Upper lobe of left lung (tissue), 6 donors: ENCODE measurements around the gene NFKB1. TPM values are rescaled to one million over a fixed set of nuclear protein-coding genes. Genes with fewer than 3 reads are reported as not detected.
A peak's percentile ranks its signal among the peaks of the same experiment; 100 is the strongest.

Experiments
- ATAC-seq, 2 donors: fragments of 200-7000 bp; cut with Tn5 transposase; one replicate each; pipeline ENCODE4 v1.9.1; 2022; ENCODE audit warnings: mild to moderate bottlenecking in 2 of 2, moderate library complexity in 2 of 2; ENCODE audit not compliant: low FRiP score in 2 of 2
- DNase-seq, 2 donors: peaks; one replicate each; pipeline ENCODE4 v3.0.0-alpha.2; 2019 to 2020
- H3K27ac ChIP-seq, 4 donors: fragments of 200-600 bp; sonication (generic); one replicate each; pipeline ENCODE4 v1.5.1; 2016 to 2019
- H3K27me3 ChIP-seq, 4 donors: fragments of 200-600 bp; sonication (generic); one replicate each; pipeline ENCODE4 v1.5.1; 2017 to 2019
- H3K36me3 ChIP-seq, 4 donors: fragments of 200-600 bp; sonication (generic); one replicate each; pipeline ENCODE4 v1.5.1; 2016 to 2019
- H3K4me1 ChIP-seq, 4 donors: fragments of 200-600 bp; sonication (generic); one replicate each; pipeline ENCODE4 v1.5.1; 2018 to 2019
- H3K4me3 ChIP-seq, 4 donors: fragments of 200-600 bp; sonication (generic); one replicate each; pipeline ENCODE4 v1.5.1; 2017 to 2019; ENCODE audit warnings: mild to moderate bottlenecking in 2 of 4, moderate library complexity in 1 of 4
- H3K9me3 ChIP-seq, 4 donors: fragments of 200-600 bp; sonication (generic); one replicate each; pipeline ENCODE4 v1.5.1; 2018 to 2019
- EP300 ChIP-seq, 4 donors: sonication (generic); formaldehyde crosslinking; IDR thresholded peaks; one replicate each; pipeline ENCODE4 v1.5.1; 2017; ENCODE audit warnings: antibody characterized with exemption in 4 of 4, control low read depth in 2 of 4
- POLR2A ChIP-seq, 4 donors: fragments of 450-650 bp; IDR thresholded peaks; one replicate each; pipeline ENCODE4 v1.5.1; 2016 to 2017; ENCODE audit warnings: antibody characterized with exemption in 4 of 4, mild to moderate bottlenecking in 2 of 4
- POLR2AphosphoS5 ChIP-seq, 2 donors: sonication (generic); formaldehyde crosslinking; IDR thresholded peaks; one replicate each; pipeline ENCODE4 v1.5.1; 2017; ENCODE audit warnings: antibody characterized with exemption in 2 of 2
- WGBS, 2 donors: methylation state at CpG; one replicate each; pipeline ENCODE4 v1.1.5; 2017 to 2018; 5-methylcytosine and 5-hydroxymethylcytosine counted together
- total RNA-seq, 6 donors: library from RNA; depleted of rRNA in 4 of 6; stranded (reverse); fragments of >200 nt in 4 of 6; gene quantifications; one replicate each; pipeline versions ENCODE4 v1.1.0 to v1.2.1, GENCODE V29; 2016 to 2021
- TF ChIP-seq, protein P1 (sequence below), 6 experiments: fragments of 450-650 bp in 4 of 6; fragments of 200-600 bp in 2 of 6; sonication (generic) in 2 of 6; IDR thresholded peaks; one replicate each; pipeline ENCODE4 v1.5.1; 2016 to 2019; ENCODE audit warnings: antibody characterized with exemption in 6 of 6
- donor health status: DM: no; HTN: no; CAD: no; lungs with moderate emphysema.
- donor health status: DM: no; HTN: yes; CAD: no; lungs with severe emphysema.

Gene NFKB1
- 10 to 100 TPM; 15.8 to 69.1 (median 39.1) TPM for total RNA-seq

DNA sequence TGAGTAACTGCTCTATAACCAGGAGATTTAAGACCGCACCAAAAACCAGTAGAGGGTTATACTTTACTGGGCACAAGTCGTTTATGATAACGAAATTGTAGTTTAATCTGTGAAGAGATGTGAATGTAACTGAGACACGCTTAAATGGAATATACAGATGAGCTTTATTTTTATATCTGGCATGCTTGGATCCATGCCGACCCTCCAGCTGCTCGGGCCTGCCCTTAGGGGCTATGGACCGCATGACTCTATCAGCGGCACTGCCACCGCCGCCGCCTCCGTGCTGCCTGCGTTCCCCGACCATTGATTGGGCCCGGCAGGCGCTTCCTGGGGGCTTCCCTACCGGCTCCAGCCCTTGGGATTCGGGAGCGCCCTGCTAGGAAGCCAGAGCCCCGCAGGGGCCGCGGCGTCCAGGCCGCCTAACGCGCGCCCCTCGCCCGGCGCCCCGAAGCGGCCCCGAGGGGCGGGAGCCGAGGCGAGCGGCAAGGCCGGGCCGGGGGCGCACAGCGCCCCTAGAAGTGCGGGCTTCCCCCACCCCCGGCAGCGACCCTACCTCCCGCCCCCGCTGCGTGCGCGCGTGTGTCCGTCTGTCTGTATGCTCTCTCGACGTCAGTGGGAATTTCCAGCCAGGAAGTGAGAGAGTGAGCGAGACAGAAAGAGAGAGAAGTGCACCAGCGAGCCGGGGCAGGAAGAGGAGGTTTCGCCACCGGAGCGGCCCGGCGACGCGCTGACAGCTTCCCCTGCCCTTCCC is at the start of gene NFKB1:
Gene NFKB1, plus strand, starts transcription at position 664 of the 751 bp plus-strand sequence. CDS start 24,160 bp downstream, outside the sequence.
- Histone ChIP-seq H3K36me3 (no peaks in the 10 kb centered on the region), H3K9me3 (no peaks in the 10 kb centered on the region), H3K4me1 (peaks cover 19 to 49% (median 35%) of the 10 kb centered on the region in 4 donors), H3K27me3 (no peaks in the 10 kb centered on the region), H3K27ac (peak within 1 kb of the TSS; percentile 97 to 99 (median 98)), H3K4me3 (peak within 1 kb of the TSS; percentile 74 to 91 (median 82))
- TF ChIP-seq, protein P1, sequence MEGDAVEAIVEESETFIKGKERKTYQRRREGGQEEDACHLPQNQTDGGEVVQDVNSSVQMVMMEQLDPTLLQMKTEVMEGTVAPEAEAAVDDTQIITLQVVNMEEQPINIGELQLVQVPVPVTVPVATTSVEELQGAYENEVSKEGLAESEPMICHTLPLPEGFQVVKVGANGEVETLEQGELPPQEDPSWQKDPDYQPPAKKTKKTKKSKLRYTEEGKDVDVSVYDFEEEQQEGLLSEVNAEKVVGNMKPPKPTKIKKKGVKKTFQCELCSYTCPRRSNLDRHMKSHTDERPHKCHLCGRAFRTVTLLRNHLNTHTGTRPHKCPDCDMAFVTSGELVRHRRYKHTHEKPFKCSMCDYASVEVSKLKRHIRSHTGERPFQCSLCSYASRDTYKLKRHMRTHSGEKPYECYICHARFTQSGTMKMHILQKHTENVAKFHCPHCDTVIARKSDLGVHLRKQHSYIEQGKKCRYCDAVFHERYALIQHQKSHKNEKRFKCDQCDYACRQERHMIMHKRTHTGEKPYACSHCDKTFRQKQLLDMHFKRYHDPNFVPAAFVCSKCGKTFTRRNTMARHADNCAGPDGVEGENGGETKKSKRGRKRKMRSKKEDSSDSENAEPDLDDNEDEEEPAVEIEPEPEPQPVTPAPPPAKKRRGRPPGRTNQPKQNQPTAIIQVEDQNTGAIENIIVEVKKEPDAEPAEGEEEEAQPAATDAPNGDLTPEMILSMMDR (IDR thresholded peaks at IDR 0.05), result no peak
- TF ChIP-seq EP300 (IDR thresholded peaks at IDR 0.05) (peak in 1 of 4 donors; percentile 44), POLR2A (IDR thresholded peaks at IDR 0.05) (peak in 2 of 4 donors; percentile 35 to 77), POLR2AphosphoS5 (IDR thresholded peaks at IDR 0.05) (peak; percentile 52 to 72)
- DNase-seq (peak; percentile 79 to 93), ATAC-seq (peak; percentile 58 to 82)
- 1 to 2% methylated on average over 12 to 35 of the region's 63 CpGs for WGBS, 2 donors

- 47 to 93% methylated on average over 1 of the region's 1 CpG for WGBS, 2 donors
- DNase-seq, result no peak
- Histone ChIP-seq H3K4me1 (peaks cover 0 to 4% (median 0%) of the 10 kb centered on the region in 4 donors), H3K4me3 (no peak overlapping the region), H3K9me3 (no peaks in the 10 kb centered on the region), H3K36me3 (no peaks in the 10 kb centered on the region), H3K27me3 (no peaks in the 10 kb centered on the region), H3K27ac (no peak overlapping the region)
- TF ChIP-seq POLR2AphosphoS5 (IDR thresholded peaks at IDR 0.05) (no peak), POLR2A (IDR thresholded peaks at IDR 0.05) (no peak), EP300 (IDR thresholded peaks at IDR 0.05) (no peak)
- TF ChIP-seq, protein P1 (IDR thresholded peaks at IDR 0.05), result no peak
- ATAC-seq, result no peak
Observed at GRCh38 chr4:102452854-102453253, 48.3 kb upstream of the NFKB1 start.

DNA sequence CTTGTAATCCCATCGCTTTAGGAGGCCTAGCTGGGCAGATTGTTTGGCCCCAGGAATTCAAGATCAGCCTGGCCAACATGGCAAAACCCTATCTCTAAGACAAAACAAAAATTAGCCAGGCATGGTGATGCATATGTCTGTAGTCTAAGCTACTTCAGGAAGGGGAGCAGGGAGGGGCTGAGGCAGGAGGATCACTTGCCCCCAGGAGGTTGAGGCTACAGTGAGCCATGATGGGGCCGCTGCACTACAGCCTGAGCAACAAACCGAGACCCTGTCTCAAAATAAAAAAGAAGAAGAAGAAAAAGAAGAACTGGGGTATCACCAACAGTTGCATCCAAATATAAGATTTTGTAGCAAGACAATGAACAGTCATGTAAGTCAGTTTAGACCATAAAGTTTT is 47.3 kb upstream of the NFKB1 start:
- no peak for TF ChIP-seq POLR2A (IDR thresholded peaks at IDR 0.05)
- no peak for TF ChIP-seq EP300 (IDR thresholded peaks at IDR 0.05)
- TF ChIP-seq, protein P1 (IDR thresholded peaks at IDR 0.05), result no peak
- no peak for TF ChIP-seq POLR2AphosphoS5 (IDR thresholded peaks at IDR 0.05)
- H3K4me1 ChIP-seq, result peaks cover 0 to 4% (median 0%) of the 10 kb centered on the region in 4 donors
- H3K9me3 ChIP-seq, result no peaks in the 10 kb centered on the region
- DNase-seq (no peak), ATAC-seq (no peak)
- no peak overlapping the region for H3K4me3 ChIP-seq
- no peaks in the 10 kb centered on the region for H3K36me3 ChIP-seq
- 85 to 93% methylated on average over 3 of the region's 3 CpGs for WGBS, 2 donors
- H3K27me3 ChIP-seq, result no peaks in the 10 kb centered on the region
- H3K27ac ChIP-seq, result no peak overlapping the region

DNA sequence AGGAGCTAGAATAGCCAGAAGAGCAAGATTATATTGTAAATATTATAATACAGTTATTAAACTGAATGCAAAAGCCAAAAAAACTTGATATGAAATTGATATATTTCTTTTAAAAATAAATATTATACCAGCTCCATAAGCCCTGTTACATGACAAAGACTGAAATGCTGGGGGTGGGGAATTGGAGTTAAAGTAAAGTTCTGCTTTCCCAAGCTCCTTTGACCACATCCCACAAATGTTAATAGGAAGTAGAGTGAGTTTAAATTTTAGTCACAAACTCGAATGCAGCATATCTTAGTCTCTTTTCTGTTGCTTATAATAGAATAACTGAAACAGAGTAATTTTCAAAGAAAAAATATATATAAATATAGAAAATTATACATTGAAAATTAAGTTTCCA is 46.9 kb upstream of the NFKB1 start:
- no peak for TF ChIP-seq POLR2A (IDR thresholded peaks at IDR 0.05)
- TF ChIP-seq, protein P1 (IDR thresholded peaks at IDR 0.05), result no peak
- no peak for TF ChIP-seq POLR2AphosphoS5 (IDR thresholded peaks at IDR 0.05)
- Histone ChIP-seq H3K4me1 (peaks cover 0 to 4% (median 0%) of the 10 kb centered on the region in 4 donors), H3K4me3 (no peak overlapping the region), H3K27ac (no peak overlapping the region), H3K36me3 (no peaks in the 10 kb centered on the region), H3K27me3 (no peaks in the 10 kb centered on the region), H3K9me3 (no peaks in the 10 kb centered on the region)
- WGBS, 2 donors, result 40 to 49% methylated on average over 1 of the region's 1 CpG
- no peak for ATAC-seq
- no peak for DNase-seq
